ENCODE results near the gene SELENOM. TPM values are rescaled to one million over a fixed set of nuclear protein-coding genes. Genes with fewer than 3 reads are reported as not detected.
A peak's percentile ranks its signal among the peaks of the same experiment; 100 is the strongest.

SELENOM gene
- total RNA-seq, 1 donor from 2014 or later: 1,262 TPM

DNA sequence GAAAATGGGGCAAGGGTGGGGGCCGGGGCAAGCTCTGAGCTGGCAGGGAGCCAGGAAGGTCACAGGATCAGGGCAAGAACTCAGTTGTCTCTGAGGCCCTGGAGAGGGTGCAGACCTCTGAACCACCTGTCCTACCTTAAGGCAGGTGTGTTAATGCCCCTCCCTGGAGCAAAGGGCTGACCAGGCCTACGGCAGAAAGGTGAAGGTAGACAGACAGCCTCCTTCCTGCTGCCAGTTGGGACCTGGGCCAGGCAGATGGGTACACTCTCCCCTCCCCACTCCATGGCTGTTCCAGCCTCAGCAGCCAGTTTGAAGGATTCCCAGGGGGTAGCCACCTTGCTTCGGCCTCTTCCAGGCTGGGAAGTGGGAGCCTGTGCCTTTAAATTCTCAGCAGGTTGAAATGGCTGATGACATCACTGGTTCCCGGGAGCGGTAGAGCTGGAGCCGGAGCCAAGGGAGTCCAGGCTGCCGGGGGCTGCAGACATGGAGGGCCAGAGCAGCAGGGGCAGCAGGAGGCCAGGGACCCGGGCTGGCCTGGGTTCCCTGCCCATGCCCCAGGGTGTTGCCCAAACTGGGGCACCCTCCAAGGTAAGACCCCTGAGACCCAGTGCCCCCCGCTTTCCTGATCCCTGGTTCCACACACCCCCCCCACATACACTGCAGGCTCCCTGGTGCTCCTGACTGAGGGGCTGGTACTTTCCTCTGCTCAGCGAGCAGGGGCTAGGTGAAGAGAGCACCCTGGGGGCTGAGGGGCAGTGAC is 15.3 kb upstream of the SELENOM start, which contains the start of gene INPP5J:
Gene INPP5J (plus strand): TSS at position 435 of the 760 bp plus-strand sequence. CDS start 49 bp downstream, at position 484.
- Histone ChIP-seq H3K9me3 (no peaks in the 10 kb centered on the region), H3K27ac (peak within 1 kb of the TSS; percentile 6 to 65), H3K27me3 (no peaks in the 10 kb centered on the region), H3K36me3 (no peaks in the 10 kb centered on the region), H3K4me1 (peaks cover 0 to 7% of the 10 kb centered on the region in 2 donors), H3K4me3 (peak within 1 kb of the TSS; percentile 47 to 59)
- no peak for DNase-seq (ENCODE audit: low spot score in 2 of 2)
- intact Hi-C loops (cut with DNase I): no loop called here
- TF ChIP-seq, protein P1, sequence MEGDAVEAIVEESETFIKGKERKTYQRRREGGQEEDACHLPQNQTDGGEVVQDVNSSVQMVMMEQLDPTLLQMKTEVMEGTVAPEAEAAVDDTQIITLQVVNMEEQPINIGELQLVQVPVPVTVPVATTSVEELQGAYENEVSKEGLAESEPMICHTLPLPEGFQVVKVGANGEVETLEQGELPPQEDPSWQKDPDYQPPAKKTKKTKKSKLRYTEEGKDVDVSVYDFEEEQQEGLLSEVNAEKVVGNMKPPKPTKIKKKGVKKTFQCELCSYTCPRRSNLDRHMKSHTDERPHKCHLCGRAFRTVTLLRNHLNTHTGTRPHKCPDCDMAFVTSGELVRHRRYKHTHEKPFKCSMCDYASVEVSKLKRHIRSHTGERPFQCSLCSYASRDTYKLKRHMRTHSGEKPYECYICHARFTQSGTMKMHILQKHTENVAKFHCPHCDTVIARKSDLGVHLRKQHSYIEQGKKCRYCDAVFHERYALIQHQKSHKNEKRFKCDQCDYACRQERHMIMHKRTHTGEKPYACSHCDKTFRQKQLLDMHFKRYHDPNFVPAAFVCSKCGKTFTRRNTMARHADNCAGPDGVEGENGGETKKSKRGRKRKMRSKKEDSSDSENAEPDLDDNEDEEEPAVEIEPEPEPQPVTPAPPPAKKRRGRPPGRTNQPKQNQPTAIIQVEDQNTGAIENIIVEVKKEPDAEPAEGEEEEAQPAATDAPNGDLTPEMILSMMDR (IDR thresholded peaks at IDR 0.05): no peak

DNA sequence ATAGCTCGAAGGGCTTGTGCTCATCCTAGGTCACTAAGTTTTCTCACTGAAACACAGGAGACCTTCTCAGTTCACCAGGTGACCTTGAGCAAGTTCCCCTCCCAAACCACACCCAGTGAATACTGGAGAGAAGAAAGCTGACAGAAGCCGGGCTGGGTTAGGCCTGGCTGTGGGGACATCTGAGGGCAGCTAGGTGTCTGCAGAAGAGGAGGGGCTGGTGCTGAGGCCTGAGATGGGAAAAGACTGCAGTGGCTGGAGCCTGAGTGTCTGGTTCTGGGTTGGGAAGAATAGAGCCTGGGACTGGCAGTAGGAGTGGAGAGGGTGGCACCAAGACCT is 14.8 kb upstream of the SELENOM start:
- peak overlapping the region; percentile 47 to 59 for H3K4me3 ChIP-seq
- intact Hi-C loops (cut with DNase I): no loop called here
- TF ChIP-seq, protein P1 (IDR thresholded peaks at IDR 0.05): no peak
- H3K27me3 ChIP-seq: no peaks in the 10 kb centered on the region
- H3K27ac ChIP-seq: peak overlapping the region in 1 of 2 donors; percentile 65
- H3K9me3 ChIP-seq: no peaks in the 10 kb centered on the region
- DNase-seq (ENCODE audit: low spot score in 2 of 2): no peak
- H3K4me1 ChIP-seq: peaks cover 0 to 7% of the 10 kb centered on the region in 2 donors
- no peaks in the 10 kb centered on the region for H3K36me3 ChIP-seq

GRCh38 chr22:31121403-31121802 is 14.0 kb upstream of the SELENOM start:
- no peak for DNase-seq (ENCODE audit: low spot score in 2 of 2)
- Histone ChIP-seq H3K36me3 (no peaks in the 10 kb centered on the region), H3K27me3 (no peaks in the 10 kb centered on the region), H3K4me1 (peaks cover 0 to 7% of the 10 kb centered on the region in 2 donors), H3K4me3 (no peak overlapping the region), H3K9me3 (no peaks in the 10 kb centered on the region), H3K27ac (no peak overlapping the region)
- TF ChIP-seq, protein P1 (IDR thresholded peaks at IDR 0.05): no peak
- intact Hi-C loops (cut with DNase I): no loop called here

- TF ChIP-seq, protein P1 (IDR thresholded peaks at IDR 0.05): no peak
- H3K36me3 ChIP-seq: no peaks in the 10 kb centered on the region
- DNase-seq (ENCODE audit: low spot score in 2 of 2): no peak
- no peaks in the 10 kb centered on the region for H3K27me3 ChIP-seq
- intact Hi-C loops (cut with DNase I): no loop called here
- no peaks in the 10 kb centered on the region for H3K9me3 ChIP-seq
- no peak overlapping the region for H3K27ac ChIP-seq
- peaks cover 0 to 7% of the 10 kb centered on the region in 2 donors for H3K4me1 ChIP-seq
- H3K4me3 ChIP-seq: no peak overlapping the region
Observed at GRCh38 chr22:31120642-31121041, 13.3 kb upstream of the SELENOM start.

DNA sequence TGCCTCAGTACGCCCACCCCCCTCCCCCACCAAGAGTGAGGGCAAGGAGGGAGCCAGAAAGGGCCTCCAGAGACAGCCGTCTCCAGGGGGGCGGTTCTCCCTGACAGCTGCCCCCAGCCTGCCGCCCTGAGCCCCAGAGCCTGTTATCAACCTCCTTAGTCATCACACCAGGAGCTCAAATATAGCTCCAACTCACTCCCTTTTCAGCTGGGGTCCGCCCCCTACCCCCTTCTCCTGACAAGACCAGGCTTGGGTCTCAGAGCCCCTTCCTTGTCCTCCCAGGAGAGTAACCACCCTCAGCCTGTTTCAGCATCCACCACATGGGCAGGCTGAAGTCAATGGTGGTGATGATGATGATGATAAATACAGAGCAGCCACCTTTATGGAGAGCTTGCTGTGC is 12.9 kb upstream of the SELENOM start:
- intact Hi-C loops (cut with DNase I): no loop called here
- Histone ChIP-seq H3K9me3 (no peaks in the 10 kb centered on the region), H3K27ac (no peak overlapping the region), H3K27me3 (no peaks in the 10 kb centered on the region), H3K4me3 (no peak overlapping the region), H3K36me3 (no peaks in the 10 kb centered on the region), H3K4me1 (peaks cover 0 to 7% of the 10 kb centered on the region in 2 donors)
- DNase-seq (ENCODE audit: low spot score in 2 of 2): no peak
- TF ChIP-seq, protein P1 (IDR thresholded peaks at IDR 0.05): no peak
